ENCODE data around the gene ERAL1.
"Not testable (repeated sequence)": the region's sequence is repeated elsewhere in the genome, so short reads cannot be mapped to it uniquely, and the experiment has no call there.

Gene ERAL1

DNA sequence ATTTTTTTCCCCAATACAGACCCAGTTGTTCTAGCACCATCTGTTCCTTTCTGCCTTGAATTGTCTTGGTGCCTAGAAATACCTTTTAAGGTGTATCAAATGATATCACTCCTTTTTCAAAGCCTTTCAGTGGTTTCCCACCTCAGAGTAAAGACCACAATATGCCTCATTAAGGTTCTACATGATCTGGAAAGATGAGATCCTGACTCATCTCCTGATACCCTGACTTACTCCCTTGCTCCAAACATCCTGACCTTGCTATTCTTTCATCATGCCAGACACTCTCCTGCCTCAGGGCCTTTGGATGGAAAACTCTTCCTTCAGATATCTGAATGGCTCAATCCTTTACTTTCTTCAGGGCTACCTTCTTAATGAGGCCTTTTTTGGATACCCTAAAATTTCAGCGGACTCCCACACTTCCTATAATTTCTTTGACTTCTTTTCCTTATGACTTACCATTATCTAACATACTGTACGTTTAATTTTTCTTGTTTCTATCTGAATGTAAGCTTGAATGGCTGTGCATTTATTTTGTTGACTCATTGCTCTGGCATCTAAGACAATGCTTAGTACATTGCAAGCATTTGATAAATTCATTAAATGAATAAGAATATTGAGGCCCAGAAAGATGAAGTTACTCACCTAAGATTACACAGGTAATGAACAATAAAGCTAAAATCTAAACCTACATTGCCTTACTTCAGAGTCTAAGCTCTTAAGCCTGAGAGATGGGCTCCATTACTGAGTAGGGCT, 23.5 kb downstream of the ERAL1 start:
- no peak for DNase-seq (ENCODE audit: low read depth, low spot score)

GRCh38 chr17:28878981-28879380, 24.2 kb downstream of the ERAL1 start:
- DNase-seq (ENCODE audit: low read depth, low spot score) = no peak

GRCh38 chr17:28879886-28880571, 25.2 kb downstream of the ERAL1 start:
- no peak for DNase-seq (ENCODE audit: low read depth, low spot score)

- DNase-seq (ENCODE audit: low read depth, low spot score) = no peak
Measured at GRCh38 chr17:28880572-28880945, 25.7 kb downstream of the ERAL1 start.

GRCh38 chr17:28881533-28882056, 26.8 kb downstream of the ERAL1 start:
- DNase-seq (ENCODE audit: low read depth, low spot score) = no peak

DNA sequence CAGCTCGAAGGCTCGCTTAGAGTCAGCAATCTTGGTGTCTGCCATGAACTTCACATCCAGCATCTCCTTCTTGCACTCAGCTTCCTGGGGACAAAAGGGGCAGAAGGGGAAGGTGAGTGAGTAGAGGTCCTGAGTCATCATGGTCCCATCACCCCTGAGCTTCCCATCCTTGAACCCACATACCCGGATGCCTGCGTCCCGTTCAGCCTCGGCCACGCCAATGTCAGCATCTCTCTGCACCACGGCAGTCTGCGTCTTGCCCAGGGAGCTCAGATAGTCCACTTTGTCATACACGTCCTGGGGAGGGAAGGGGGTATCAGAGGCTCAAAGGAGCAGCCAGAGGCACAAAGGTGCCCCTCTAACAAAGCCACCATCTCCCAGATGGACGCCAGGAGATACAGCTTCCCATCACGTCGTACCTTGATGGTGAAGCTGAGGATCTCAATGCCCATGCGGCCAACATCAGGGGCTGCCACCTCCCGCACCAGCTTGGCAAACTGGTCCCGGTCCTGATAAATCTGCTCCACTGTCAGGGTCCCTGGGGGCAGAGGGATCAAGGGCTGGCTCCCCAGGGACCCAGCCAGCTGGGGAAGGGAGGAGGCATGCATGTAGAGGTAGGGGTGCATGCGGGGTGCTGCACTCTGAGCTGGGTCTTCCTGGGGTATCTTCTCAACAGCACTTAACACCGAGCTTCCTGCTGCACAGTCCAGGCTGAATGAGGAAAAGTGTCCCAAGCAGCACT, 27.5 kb downstream of the ERAL1 start:
- DNase-seq (ENCODE audit: low read depth, low spot score) = no peak

GRCh38 chr17:28883967-28884702, 29.3 kb downstream of the ERAL1 start:
- DNase-seq (ENCODE audit: low read depth, low spot score) = no peak

DNA sequence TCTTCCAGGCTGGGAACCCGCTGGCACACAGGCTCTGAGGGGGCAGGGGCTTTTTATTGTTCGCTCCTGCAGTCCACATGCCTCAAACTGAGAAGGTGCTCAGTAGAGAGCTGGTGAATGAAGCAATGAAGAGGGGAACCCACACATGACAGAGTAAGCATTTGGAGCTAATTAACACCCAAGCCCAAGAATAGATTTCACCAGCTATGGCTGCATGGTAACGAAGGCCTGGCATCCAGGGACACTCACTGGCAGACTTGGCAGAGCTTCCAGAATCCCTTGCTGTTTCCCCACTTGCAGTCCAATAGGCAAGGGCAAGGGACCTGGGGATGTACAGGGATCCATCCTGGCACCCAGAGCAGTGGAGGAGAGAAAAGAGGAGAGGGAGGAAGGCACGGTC, 30.5 kb downstream of the ERAL1 start:
- no peak for DNase-seq (ENCODE audit: low read depth, low spot score)

GRCh38 chr17:28885951-28886350, 31.1 kb downstream of the ERAL1 start:
- no peak for DNase-seq (ENCODE audit: low read depth, low spot score)

- no peak for DNase-seq (ENCODE audit: low read depth, low spot score)
Measured at GRCh38 chr17:28887871-28888471, 33.2 kb downstream of the ERAL1 start.

GRCh38 chr17:28888832-28889231, 34.0 kb downstream of the ERAL1 start:
- no peak for DNase-seq (ENCODE audit: low read depth, low spot score)

DNA sequence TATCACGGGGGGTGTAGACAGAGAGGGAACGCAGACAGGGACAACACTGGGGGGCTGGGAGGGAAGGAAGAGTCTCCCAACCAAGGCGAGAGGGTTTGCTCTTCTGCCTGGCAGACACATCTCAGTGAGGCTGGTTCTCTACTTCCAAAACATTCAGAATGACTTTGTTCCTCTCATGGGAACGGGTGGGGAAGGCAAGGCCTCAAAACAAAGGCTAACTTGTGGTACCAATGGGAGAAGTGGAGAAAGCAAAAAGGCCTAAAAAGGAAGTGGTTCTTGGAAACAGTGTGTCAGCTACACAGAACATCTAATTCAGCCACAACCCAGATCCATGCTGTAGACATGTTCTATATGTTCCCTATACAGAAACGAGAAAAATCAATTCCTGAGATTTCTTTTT, 35.2 kb downstream of the ERAL1 start:
- DNase-seq (ENCODE audit: low read depth, low spot score) = no peak

GRCh38 chr17:28891201-28891600, 36.4 kb downstream of the ERAL1 start:
- DNase-seq (ENCODE audit: low read depth, low spot score) = no peak

GRCh38 chr17:28892024-28892423, 37.2 kb downstream of the ERAL1 start:
- DNase-seq (ENCODE audit: low read depth, low spot score) = no peak

DNA sequence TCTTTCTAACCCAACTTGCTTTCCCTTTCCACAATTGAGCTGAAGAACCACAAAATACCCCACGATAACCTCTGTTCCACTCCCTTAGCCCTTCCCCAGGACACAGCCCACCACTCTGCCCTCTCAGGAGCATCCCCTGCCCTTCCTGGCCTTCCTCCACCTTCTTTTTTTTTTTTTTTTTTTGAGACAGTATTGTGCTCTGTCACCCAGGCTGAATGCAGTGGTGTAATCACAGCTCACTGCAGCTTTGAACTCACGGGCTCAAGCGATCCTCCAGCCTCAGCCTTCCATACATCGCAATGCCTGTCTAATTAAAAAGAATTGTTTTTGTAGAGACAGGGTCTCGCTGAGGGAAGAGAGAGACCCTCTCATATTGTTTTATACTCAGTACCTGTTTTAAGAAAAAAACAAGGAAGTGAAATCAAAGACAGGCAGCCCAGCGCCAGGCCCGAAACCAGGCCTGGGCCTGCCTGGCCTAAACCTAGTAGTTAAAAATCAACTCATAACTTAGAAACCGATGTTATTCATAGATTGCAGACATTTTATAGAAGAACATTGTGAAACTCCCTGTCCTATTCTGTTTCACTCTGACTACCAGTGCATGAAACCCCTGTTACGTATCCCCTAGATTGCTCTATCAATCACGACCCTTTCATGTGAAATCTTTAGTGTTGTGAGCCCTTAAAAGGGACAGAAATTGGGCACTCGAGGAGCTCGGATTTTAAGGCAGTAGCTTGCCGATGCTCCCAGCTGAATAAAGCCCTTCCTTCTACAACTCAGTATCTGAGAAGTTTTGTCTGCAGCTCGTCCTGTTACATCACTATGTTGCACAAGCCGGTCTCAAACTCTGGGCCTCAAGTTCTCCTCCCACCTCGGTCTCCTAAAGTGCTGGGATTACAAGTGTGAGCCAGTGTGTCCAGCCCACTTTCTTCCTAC, 38.7 kb downstream of the ERAL1 start:
- not testable (repeated sequence) for DNase-seq (ENCODE audit: low read depth, low spot score)

GRCh38 chr17:28895794-28896447, 41.1 kb downstream of the ERAL1 start:
- no peak for DNase-seq (ENCODE audit: low read depth, low spot score)

- DNase-seq (ENCODE audit: low read depth, low spot score) = no peak
Measured at GRCh38 chr17:28896491-28896883, 41.7 kb downstream of the ERAL1 start.

DNA sequence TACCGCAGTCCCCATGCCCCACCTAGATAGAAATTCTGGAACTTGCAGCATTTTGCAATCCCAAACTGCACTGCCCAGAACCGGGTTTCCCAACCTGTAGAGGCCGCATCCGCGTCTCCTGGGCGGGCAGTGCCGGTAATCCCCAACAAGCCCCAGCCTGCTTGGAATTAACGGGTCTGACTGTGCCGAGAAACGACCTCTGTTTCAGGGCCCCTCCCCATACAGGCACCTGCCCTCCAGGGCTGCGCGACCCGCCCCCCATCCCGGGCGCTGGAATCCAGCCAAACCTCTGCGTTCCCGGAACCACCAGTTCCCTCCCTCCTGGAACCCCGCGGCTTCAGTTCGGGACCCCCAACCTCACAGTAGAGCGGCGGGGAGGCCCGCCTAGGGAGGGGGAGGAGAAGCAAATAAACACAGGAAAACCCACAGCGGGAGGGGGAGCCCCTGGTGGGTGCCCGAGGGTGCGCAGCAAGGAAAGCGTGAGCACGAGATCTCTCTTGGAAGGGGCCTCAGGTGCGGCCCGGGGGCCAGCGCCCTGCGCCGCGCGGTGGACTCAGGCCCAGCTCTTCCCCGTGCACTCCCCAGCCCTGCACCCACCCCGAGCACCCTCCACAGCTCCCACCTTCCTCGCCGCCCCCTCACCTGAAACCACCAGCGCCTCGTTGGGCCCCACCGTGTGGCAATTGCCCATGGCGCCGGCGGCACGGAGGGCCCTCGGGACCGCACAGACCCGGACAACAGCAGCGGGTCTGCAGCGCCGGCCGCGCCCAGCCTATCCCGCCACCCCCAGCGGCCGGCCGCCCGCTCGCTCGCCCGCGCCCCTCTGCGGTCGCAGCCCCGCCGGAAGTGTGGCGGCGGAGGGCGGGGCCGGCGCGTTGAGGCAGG, 42.3 kb downstream of the ERAL1 start, which contains the start of gene FLOT2:
Gene FLOT2 (minus strand): TSS at position 850 of the 885 bp plus-strand sequence. CDS start 159 bp downstream, at position 691.
- no peak for DNase-seq (ENCODE audit: low read depth, low spot score)

Measured in smooth muscle cell of the brain vasculature (primary cell).